GM12892 (cell line): Measurements from ENCODE around the gene TRIM66.

ENCODE experiments used
- POLR2A ChIP-seq: IDR thresholded peaks from 2 replicates; pipeline ENCODE4 v1.6.1; 2011; ENCODE audit warnings: low read depth, low read length, control low read depth
- POLR2AphosphoS5 ChIP-seq: IDR thresholded peaks from 2 replicates; pipeline ENCODE4 v1.6.1; 2011; ENCODE audit warnings: low read depth, low read length, control low read depth
- TAF1 ChIP-seq: IDR thresholded peaks from 2 replicates; pipeline ENCODE4 v1.6.1; 2011; ENCODE audit warnings: low read depth, mild to moderate bottlenecking, control low read depth, low read length, borderline replicate concordance

DNA sequence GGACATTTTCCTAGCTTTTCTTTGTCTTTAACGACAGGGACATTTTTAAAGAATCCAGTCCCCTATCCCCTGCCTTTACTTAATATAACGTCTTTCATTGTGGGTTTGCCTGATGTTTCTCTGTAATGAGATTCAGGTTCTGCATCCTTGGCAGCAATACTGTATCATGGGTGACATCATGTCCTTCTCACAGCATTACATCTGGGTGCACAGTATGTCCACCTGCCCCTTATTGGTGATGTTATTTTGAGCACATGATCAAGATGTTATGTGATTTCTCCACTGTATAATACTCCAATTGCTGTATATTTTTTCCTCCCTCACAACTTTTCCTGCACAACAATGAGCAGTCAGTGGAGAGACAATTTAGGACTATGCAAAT lies 78.8 kb downstream of the TRIM66 start:
- no peak for TF ChIP-seq POLR2A
- no peak for TF ChIP-seq POLR2AphosphoS5
- no peak for TF ChIP-seq TAF1
